GM19238 (cell line): ENCODE data around the gene ADCY4.

Experiments
- DNase-seq: peaks from one replicate; pipeline ENCODE4 v3.0.0; 2011; ENCODE audit warnings: low spot score; ENCODE audit not compliant: insufficient read length

ADCY4 gene

GRCh38 chr14:24278424-24278823, 56.4 kb downstream of the ADCY4 start:
- DNase-seq = no peak

- DNase-seq = no peak
These were observed 57.1 kb downstream of the ADCY4 start for GRCh38 chr14:24277606-24278321.

GRCh38 chr14:24277071-24277470, 57.8 kb downstream of the ADCY4 start:
- no peak for DNase-seq

GRCh38 chr14:24274101-24274543, 60.7 kb downstream of the ADCY4 start:
- DNase-seq = peak; percentile 74

GRCh38 chr14:24273422-24273998, 61.4 kb downstream of the ADCY4 start:
- no peak for DNase-seq

GRCh38 chr14:24272467-24272866, 62.4 kb downstream of the ADCY4 start:
- no peak for DNase-seq

GRCh38 chr14:24271834-24272263, 63.0 kb downstream of the ADCY4 start:
- no peak for DNase-seq

GRCh38 chr14:24271134-24271833, 63.6 kb downstream of the ADCY4 start, which contains the start of gene RABGGTA:
RABGGTA (minus strand) TSS chr14:24271597; CDS start chr14:24271115, 482 bp downstream.
- peak; percentile 97 for DNase-seq

- no peak for DNase-seq
These were observed 64.2 kb downstream of the ADCY4 start for GRCh38 chr14:24270537-24271133.

GRCh38 chr14:24269910-24270536, 64.8 kb downstream of the ADCY4 start:
- DNase-seq = no peak

GRCh38 chr14:24269368-24269767, 65.5 kb downstream of the ADCY4 start:
- DNase-seq = no peak
